Fibroblast of lung (primary cell): ENCODE measurements around the gene RNF126.
"Not testable (repeated sequence)": the region's sequence is repeated elsewhere in the genome, so short reads cannot be mapped to it uniquely, and the experiment has no call there.

Experiments
- EZH2 ChIP-seq: IDR thresholded peaks from 2 replicates; pipeline ENCODE4 v1.5.1; 2012; ENCODE audit warnings: low read length, control low read depth, mild to moderate bottlenecking; ENCODE audit errors: missing control alignments
- TF ChIP-seq, protein P1 (sequence below), 2 donors: IDR thresholded peaks in 1 of 2; conservative IDR thresholded peaks in 1 of 2; 1 replicate in 1 of 2; 2 replicates in 1 of 2; pipeline ENCODE4 v1.5.1; 2011 to 2012; ENCODE audit warnings: low read length in 2 of 2, control low read depth in 1 of 2, inconsistent platforms in 1 of 2, low read depth in 1 of 2, mild to moderate bottlenecking in 1 of 2

DNA sequence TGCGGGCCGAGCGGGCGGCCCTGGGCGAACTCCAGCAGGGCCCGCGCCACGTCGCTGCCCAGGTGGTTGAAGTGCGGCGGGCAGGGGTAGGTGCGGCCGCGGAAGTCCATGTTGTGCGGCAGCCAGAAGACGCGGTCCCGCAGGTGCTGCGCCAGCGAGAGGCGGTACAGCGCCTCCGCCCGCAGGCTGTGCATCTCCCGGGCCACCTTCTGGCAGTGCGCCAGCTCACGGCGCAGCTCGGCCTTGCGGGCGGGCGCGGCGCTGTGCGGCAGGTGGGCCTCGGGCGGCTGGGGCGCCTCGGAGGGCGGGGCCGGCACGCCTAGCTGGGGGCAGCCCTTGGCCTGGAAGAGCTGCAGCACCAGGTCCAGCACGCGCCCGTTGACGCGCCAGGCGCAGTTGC lies 41.8 kb downstream of the RNF126 start:
- TF ChIP-seq, protein P1, sequence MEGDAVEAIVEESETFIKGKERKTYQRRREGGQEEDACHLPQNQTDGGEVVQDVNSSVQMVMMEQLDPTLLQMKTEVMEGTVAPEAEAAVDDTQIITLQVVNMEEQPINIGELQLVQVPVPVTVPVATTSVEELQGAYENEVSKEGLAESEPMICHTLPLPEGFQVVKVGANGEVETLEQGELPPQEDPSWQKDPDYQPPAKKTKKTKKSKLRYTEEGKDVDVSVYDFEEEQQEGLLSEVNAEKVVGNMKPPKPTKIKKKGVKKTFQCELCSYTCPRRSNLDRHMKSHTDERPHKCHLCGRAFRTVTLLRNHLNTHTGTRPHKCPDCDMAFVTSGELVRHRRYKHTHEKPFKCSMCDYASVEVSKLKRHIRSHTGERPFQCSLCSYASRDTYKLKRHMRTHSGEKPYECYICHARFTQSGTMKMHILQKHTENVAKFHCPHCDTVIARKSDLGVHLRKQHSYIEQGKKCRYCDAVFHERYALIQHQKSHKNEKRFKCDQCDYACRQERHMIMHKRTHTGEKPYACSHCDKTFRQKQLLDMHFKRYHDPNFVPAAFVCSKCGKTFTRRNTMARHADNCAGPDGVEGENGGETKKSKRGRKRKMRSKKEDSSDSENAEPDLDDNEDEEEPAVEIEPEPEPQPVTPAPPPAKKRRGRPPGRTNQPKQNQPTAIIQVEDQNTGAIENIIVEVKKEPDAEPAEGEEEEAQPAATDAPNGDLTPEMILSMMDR (conservative IDR thresholded peaks at IDR 0.05 in 1 of 2, IDR thresholded peaks at IDR 0.05 in 1 of 2; ENCODE audit: low read depth in 1 of 2, low read length in 2 of 2) = not testable (repeated sequence)
- TF ChIP-seq EZH2 = not testable (repeated sequence)
